ENCODE results near the gene QPCTL. TPM values are rescaled to one million over a fixed set of nuclear protein-coding genes. Genes with fewer than 3 reads are reported as not detected.

Gene QPCTL
- total RNA-seq, 2 donors from 2014 or later: 11.0 to 15.9 TPM

DNA sequence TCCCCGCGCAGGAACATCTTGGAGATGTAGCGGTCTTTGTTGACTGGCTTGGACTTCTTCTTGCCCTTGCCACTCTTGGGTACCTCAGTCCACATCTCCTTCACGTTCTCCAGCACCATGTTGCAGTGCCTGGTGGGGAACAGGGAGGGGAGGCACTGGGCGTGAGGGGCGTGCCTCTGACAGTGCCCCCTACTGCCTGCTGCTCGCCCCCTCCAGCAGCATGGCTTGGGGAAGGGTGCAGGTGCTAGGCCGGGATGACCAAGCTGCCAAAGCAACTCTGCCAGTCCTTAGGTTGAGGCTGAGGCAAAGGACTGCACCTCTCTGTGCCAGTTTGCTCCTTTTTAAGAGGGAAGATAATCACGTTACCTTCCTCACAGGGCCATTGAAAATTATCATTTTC is 4.9 kb upstream of the QPCTL start:
- Mint-ChIP-seq H3K27me3 (ENCODE audit: insufficient read depth) (no peaks in the 10 kb centered on the region), H3K4me3 (no peak overlapping the region), H3K36me3 (ENCODE audit: low read depth) (peaks cover 50% of the 10 kb centered on the region), H3K4me1 (no peaks in the 10 kb centered on the region), H3K9me3 (no peaks in the 10 kb centered on the region), H3K27ac (no peak overlapping the region)
- Histone ChIP-seq H3K4me1 (ENCODE audit: control insufficient read depth, insufficient read depth, low read length) (no peaks in the 10 kb centered on the region), H3K27ac (ENCODE audit: low read depth, low read length) (no peak overlapping the region), H3K4me3 (ENCODE audit: low read length) (no peak overlapping the region), H3K36me3 (ENCODE audit: control insufficient read depth, insufficient read depth, low read length) (peaks cover 48% of the 10 kb centered on the region), H3K9me3 (ENCODE audit: control insufficient read depth, low read length) (no peaks in the 10 kb centered on the region), H3K27me3 (ENCODE audit: control insufficient read depth, insufficient read depth, low read length, poor library complexity, severe bottlenecking) (no peaks in the 10 kb centered on the region), H3K9ac (ENCODE audit: extremely low read depth, low read length, poor library complexity, severe bottlenecking) (no peak overlapping the region)
- TF ChIP-seq, protein P1, sequence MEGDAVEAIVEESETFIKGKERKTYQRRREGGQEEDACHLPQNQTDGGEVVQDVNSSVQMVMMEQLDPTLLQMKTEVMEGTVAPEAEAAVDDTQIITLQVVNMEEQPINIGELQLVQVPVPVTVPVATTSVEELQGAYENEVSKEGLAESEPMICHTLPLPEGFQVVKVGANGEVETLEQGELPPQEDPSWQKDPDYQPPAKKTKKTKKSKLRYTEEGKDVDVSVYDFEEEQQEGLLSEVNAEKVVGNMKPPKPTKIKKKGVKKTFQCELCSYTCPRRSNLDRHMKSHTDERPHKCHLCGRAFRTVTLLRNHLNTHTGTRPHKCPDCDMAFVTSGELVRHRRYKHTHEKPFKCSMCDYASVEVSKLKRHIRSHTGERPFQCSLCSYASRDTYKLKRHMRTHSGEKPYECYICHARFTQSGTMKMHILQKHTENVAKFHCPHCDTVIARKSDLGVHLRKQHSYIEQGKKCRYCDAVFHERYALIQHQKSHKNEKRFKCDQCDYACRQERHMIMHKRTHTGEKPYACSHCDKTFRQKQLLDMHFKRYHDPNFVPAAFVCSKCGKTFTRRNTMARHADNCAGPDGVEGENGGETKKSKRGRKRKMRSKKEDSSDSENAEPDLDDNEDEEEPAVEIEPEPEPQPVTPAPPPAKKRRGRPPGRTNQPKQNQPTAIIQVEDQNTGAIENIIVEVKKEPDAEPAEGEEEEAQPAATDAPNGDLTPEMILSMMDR (conservative IDR thresholded peaks at IDR 0.05): no peak
- WGBS, 2 experiments (ENCODE audit: insufficient coverage in 1 of 2, insufficient read length in 1 of 2): 97 to 98% methylated on average over 7 to 9 of the region's 9 CpGs
- DNase-seq: no peak

DNA sequence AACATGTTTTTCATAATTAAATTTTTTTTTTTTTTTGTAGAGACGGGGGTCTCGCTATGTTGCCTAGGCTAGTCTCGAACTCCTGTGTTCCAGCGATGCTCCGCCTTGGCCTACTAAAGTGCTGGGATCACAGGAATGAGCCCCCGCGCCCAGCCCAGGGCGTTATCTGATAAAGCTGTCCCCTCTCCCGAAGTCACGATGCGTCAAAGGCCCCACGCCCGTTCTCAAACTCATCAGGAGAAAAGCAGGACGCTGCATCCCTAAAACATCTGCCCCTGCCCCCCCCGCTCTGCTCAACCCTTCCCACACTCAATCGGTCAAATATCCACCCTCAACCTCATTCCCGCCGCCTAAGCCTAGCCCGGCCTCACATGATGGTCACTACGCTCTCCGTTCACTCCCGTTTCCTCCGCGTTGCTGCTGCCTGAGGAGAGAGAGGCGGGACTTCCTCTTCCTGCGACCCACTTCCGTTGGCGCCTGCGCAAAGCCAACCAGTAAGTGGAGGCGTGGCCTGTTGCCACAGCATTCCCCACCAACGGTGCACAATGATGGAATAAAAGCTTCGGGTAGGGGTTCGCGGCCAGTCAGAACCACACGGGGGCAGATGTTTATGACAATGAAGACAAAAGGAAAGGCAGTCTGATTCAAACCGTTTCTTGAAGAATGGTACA is 815 bp upstream of the QPCTL start, which contains the start of gene SNRPD2:
SNRPD2 (minus strand) TSS at position 438 of the 671 bp plus-strand sequence; CDS start at position 373, 65 bp downstream.
- peak; percentile 98 for DNase-seq
- peaks cover 47% of the 10 kb centered on the region for H3K36me3 Mint-ChIP-seq (ENCODE audit: low read depth)
- H3K27ac Mint-ChIP-seq: peak within 1 kb of the TSS; percentile 99
- Histone ChIP-seq H3K9ac (ENCODE audit: extremely low read depth, low read length, poor library complexity, severe bottlenecking) (peak within 1 kb of the TSS; percentile 88), H3K27ac (ENCODE audit: low read depth, low read length) (peak within 1 kb of the TSS; percentile 84), H3K4me3 (ENCODE audit: low read length) (peak within 1 kb of the TSS; percentile 95), H3K36me3 (ENCODE audit: control insufficient read depth, insufficient read depth, low read length) (peaks cover 43% of the 10 kb centered on the region), H3K4me1 (ENCODE audit: control insufficient read depth, insufficient read depth, low read length) (no peaks in the 10 kb centered on the region), H3K27me3 (ENCODE audit: control insufficient read depth, insufficient read depth, low read length, poor library complexity, severe bottlenecking) (no peaks in the 10 kb centered on the region), H3K9me3 (ENCODE audit: control insufficient read depth, low read length) (no peaks in the 10 kb centered on the region)
- H3K27me3 Mint-ChIP-seq (ENCODE audit: insufficient read depth): no peaks in the 10 kb centered on the region
- WGBS, 2 experiments (ENCODE audit: insufficient coverage in 1 of 2, insufficient read length in 1 of 2): 0 to 1% methylated on average over 24 to 36 of the region's 36 CpGs
- H3K4me3 Mint-ChIP-seq: peak within 1 kb of the TSS; percentile 93
- H3K9me3 Mint-ChIP-seq: no peaks in the 10 kb centered on the region
- TF ChIP-seq, protein P1 (conservative IDR thresholded peaks at IDR 0.05): peak; percentile 14
- no peaks in the 10 kb centered on the region for H3K4me1 Mint-ChIP-seq

DNA sequence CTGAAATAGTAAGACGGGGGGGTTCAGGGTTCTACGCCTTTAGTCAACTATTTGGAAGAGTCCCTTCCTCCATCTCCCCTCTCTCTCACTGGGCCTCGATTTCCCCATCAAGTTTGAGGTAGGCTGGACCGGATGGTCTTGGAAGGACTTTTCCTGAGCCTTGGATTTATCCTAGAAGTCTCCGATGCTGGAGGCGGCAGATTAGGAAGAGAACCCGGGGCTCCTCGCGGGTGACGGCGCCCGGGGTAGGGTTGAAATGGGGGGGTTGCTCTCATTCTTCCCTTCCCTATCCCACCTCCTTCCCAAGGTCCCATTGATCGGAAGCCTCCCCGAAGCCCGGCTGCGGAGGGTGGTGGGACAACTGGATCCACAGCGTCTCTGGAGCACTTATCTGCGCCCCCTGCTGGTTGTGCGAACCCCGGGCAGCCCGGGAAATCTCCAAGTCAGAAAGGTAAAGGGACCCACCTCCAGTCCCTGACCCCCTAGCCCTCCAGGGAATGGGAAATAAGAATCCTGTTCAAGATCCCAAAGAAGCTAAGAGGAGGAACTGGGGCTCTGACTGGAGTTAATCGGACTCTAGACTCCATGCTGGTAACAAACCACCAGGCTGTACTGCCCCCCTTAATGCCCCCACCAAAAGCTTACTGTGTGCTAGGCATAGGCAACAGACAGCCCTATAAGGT is 781 bp downstream of the QPCTL start:
- Histone ChIP-seq H3K36me3 (ENCODE audit: control insufficient read depth, insufficient read depth, low read length) (peaks cover 38% of the 10 kb centered on the region), H3K4me1 (ENCODE audit: control insufficient read depth, insufficient read depth, low read length) (no peaks in the 10 kb centered on the region), H3K27ac (ENCODE audit: low read depth, low read length) (peak overlapping the region; percentile 50), H3K9me3 (ENCODE audit: control insufficient read depth, low read length) (no peaks in the 10 kb centered on the region), H3K9ac (ENCODE audit: extremely low read depth, low read length, poor library complexity, severe bottlenecking) (peak overlapping the region; percentile 79), H3K4me3 (ENCODE audit: low read length) (peak overlapping the region; percentile 95), H3K27me3 (ENCODE audit: control insufficient read depth, insufficient read depth, low read length, poor library complexity, severe bottlenecking) (no peaks in the 10 kb centered on the region)
- DNase-seq: peak; percentile 95
- Mint-ChIP-seq H3K4me3 (peak overlapping the region; percentile 93), H3K36me3 (ENCODE audit: low read depth) (peaks cover 37% of the 10 kb centered on the region), H3K4me1 (no peaks in the 10 kb centered on the region), H3K9me3 (no peaks in the 10 kb centered on the region), H3K27me3 (ENCODE audit: insufficient read depth) (no peaks in the 10 kb centered on the region), H3K27ac (peak overlapping the region; percentile 93)
- 0 to 2% methylated on average over 10 to 16 of the region's 22 CpGs for WGBS, 2 experiments (ENCODE audit: insufficient coverage in 1 of 2, insufficient read length in 1 of 2)
- TF ChIP-seq, protein P1 (conservative IDR thresholded peaks at IDR 0.05): peak; percentile 92

All from endodermal cell (in vitro differentiated cells).